C4-2B (cell line): ENCODE data around the gene ABCB11.

Source experiments
- CTCF ChIP-seq: fragments of 450-650 bp; conservative IDR thresholded peaks from 2 replicates; pipeline ENCODE4 v1.5.1; 2017; ENCODE audit warnings: mild to moderate bottlenecking
- ZFX ChIP-seq: fragments of 450-650 bp; IDR thresholded peaks from 2 replicates; pipeline ENCODE4 v1.6.1; 2017

- TF ChIP-seq CTCF: no peak
- TF ChIP-seq ZFX: no peak
These were observed 34.3 kb upstream of the ABCB11 start for GRCh38 chr2:169065422-169065821.
